Muscle layer of duodenum (tissue), 2 donors: ENCODE measurements around the gene VTI1A.

ENCODE experiments used
- H3K27ac ChIP-seq: one replicate; pipeline ENCODE4 v1.7.0; 2013; ENCODE audit warnings: mild to moderate bottlenecking, low read length
- H3K27me3 ChIP-seq: one replicate; pipeline ENCODE4 v1.7.0; 2013; ENCODE audit warnings: low read depth, mild to moderate bottlenecking, control low read depth, low read length
- H3K36me3 ChIP-seq, 2 donors: one replicate each; pipeline ENCODE4 v1.7.0; 2013; ENCODE audit warnings: low read length in 2 of 2, control low read depth in 1 of 2, mild to moderate bottlenecking in 1 of 2; ENCODE audit not compliant: insufficient read depth in 2 of 2, control insufficient read depth in 1 of 2
- H3K4me1 ChIP-seq, 2 donors: one replicate each; pipeline ENCODE4 v1.7.0; 2013; ENCODE audit warnings: low read length in 2 of 2, mild to moderate bottlenecking in 2 of 2, control low read depth in 1 of 2, moderate library complexity in 1 of 2; ENCODE audit not compliant: insufficient read depth in 2 of 2, control insufficient read depth in 1 of 2
- H3K4me3 ChIP-seq, 2 donors: one replicate each; pipeline ENCODE4 v1.7.0; 2013; ENCODE audit warnings: low read length in 2 of 2, low read depth in 1 of 2, mild to moderate bottlenecking in 1 of 2
- H3K9me3 ChIP-seq, 2 donors: one replicate each; pipeline ENCODE4 v1.7.0; 2013; ENCODE audit warnings: low read length in 2 of 2, control low read depth in 1 of 2, mild to moderate bottlenecking in 1 of 2; ENCODE audit not compliant: control insufficient read depth in 1 of 2
- donor health status: healthy.

Gene VTI1A

GRCh38 chr10:112649006-112649821, 202.2 kb downstream of the VTI1A start:
- Histone ChIP-seq H3K36me3 (no peaks in the 10 kb centered on the region), H3K4me1 (no peaks in the 10 kb centered on the region), H3K27me3 (no peaks in the 10 kb centered on the region), H3K9me3 (no peaks in the 10 kb centered on the region), H3K4me3 (no peak overlapping the region), H3K27ac (no peak overlapping the region)

- no peaks in the 10 kb centered on the region for H3K9me3 ChIP-seq
- no peaks in the 10 kb centered on the region for H3K27me3 ChIP-seq
- no peaks in the 10 kb centered on the region for H3K4me1 ChIP-seq
- no peak overlapping the region for H3K4me3 ChIP-seq
- H3K36me3 ChIP-seq = no peaks in the 10 kb centered on the region
- no peak overlapping the region for H3K27ac ChIP-seq
Measured at GRCh38 chr10:112649822-112650152, 202.8 kb downstream of the VTI1A start.

GRCh38 chr10:112650588-112651030, 203.6 kb downstream of the VTI1A start:
- no peaks in the 10 kb centered on the region for H3K27me3 ChIP-seq
- H3K9me3 ChIP-seq = no peaks in the 10 kb centered on the region
- H3K27ac ChIP-seq = no peak overlapping the region
- no peaks in the 10 kb centered on the region for H3K4me1 ChIP-seq
- H3K4me3 ChIP-seq = no peak overlapping the region
- H3K36me3 ChIP-seq = no peaks in the 10 kb centered on the region

GRCh38 chr10:112653215-112653614, 206.2 kb downstream of the VTI1A start:
- H3K27me3 ChIP-seq = no peaks in the 10 kb centered on the region
- no peaks in the 10 kb centered on the region for H3K4me1 ChIP-seq
- H3K4me3 ChIP-seq = no peak overlapping the region

GRCh38 chr10:112653851-112654250, 206.8 kb downstream of the VTI1A start:
- no peaks in the 10 kb centered on the region for H3K27me3 ChIP-seq
- H3K9me3 ChIP-seq = no peaks in the 10 kb centered on the region
- no peak overlapping the region for H3K27ac ChIP-seq
- H3K4me1 ChIP-seq = no peaks in the 10 kb centered on the region
- H3K4me3 ChIP-seq = no peak overlapping the region
- H3K36me3 ChIP-seq = no peaks in the 10 kb centered on the region

More at GRCh38 chr10:112653215-112653614, 206.2 kb downstream of the VTI1A start:
- Histone ChIP-seq H3K36me3 (no peaks in the 10 kb centered on the region), H3K9me3 (no peaks in the 10 kb centered on the region), H3K27ac (no peak overlapping the region)

GRCh38 chr10:112654794-112655193, 207.8 kb downstream of the VTI1A start:
- Histone ChIP-seq H3K4me1 (no peaks in the 10 kb centered on the region), H3K27ac (no peak overlapping the region), H3K36me3 (no peaks in the 10 kb centered on the region), H3K4me3 (no peak overlapping the region), H3K9me3 (no peaks in the 10 kb centered on the region), H3K27me3 (no peaks in the 10 kb centered on the region)

- Histone ChIP-seq H3K36me3 (no peaks in the 10 kb centered on the region), H3K4me3 (no peak overlapping the region)
Measured at GRCh38 chr10:112655722-112656121, 208.7 kb downstream of the VTI1A start.

GRCh38 chr10:112658465-112658864, 211.4 kb downstream of the VTI1A start:
- Histone ChIP-seq H3K9me3 (no peaks in the 10 kb centered on the region), H3K4me3 (no peak overlapping the region), H3K4me1 (no peaks in the 10 kb centered on the region), H3K27me3 (no peaks in the 10 kb centered on the region), H3K27ac (no peak overlapping the region), H3K36me3 (no peaks in the 10 kb centered on the region)

More at GRCh38 chr10:112655722-112656121, 208.7 kb downstream of the VTI1A start:
- Histone ChIP-seq H3K9me3 (no peaks in the 10 kb centered on the region), H3K27ac (no peak overlapping the region), H3K4me1 (no peaks in the 10 kb centered on the region), H3K27me3 (no peaks in the 10 kb centered on the region)

GRCh38 chr10:112658900-112659638, 212.1 kb downstream of the VTI1A start:
- Histone ChIP-seq H3K4me1 (no peaks in the 10 kb centered on the region), H3K36me3 (no peaks in the 10 kb centered on the region), H3K9me3 (no peaks in the 10 kb centered on the region), H3K4me3 (no peak overlapping the region), H3K27ac (no peak overlapping the region), H3K27me3 (no peaks in the 10 kb centered on the region)

- Histone ChIP-seq H3K36me3 (peaks cover 0 to 6% of the 10 kb centered on the region in 2 donors), H3K4me3 (no peak overlapping the region), H3K27ac (no peak overlapping the region), H3K27me3 (no peaks in the 10 kb centered on the region), H3K9me3 (no peaks in the 10 kb centered on the region), H3K4me1 (no peaks in the 10 kb centered on the region)
Measured at GRCh38 chr10:112663234-112664125, 216.5 kb downstream of the VTI1A start.

- H3K9me3 ChIP-seq = no peaks in the 10 kb centered on the region
- H3K4me3 ChIP-seq = no peak overlapping the region
- no peak overlapping the region for H3K27ac ChIP-seq
- H3K27me3 ChIP-seq = no peaks in the 10 kb centered on the region
- peaks cover 0 to 22% of the 10 kb centered on the region in 2 donors for H3K36me3 ChIP-seq
- H3K4me1 ChIP-seq = no peaks in the 10 kb centered on the region
Measured at GRCh38 chr10:112666094-112666493, 219.1 kb downstream of the VTI1A start.
